NCI-H187 (cell line): Measurements from ENCODE around the gene RPUSD1.

Source experiments
- DNase-seq, 2 experiments: peaks; one replicate each; lab custom pipeline; 2025; lab: John Stamatoyannopoulos, UW

The RPUSD1 gene

DNA sequence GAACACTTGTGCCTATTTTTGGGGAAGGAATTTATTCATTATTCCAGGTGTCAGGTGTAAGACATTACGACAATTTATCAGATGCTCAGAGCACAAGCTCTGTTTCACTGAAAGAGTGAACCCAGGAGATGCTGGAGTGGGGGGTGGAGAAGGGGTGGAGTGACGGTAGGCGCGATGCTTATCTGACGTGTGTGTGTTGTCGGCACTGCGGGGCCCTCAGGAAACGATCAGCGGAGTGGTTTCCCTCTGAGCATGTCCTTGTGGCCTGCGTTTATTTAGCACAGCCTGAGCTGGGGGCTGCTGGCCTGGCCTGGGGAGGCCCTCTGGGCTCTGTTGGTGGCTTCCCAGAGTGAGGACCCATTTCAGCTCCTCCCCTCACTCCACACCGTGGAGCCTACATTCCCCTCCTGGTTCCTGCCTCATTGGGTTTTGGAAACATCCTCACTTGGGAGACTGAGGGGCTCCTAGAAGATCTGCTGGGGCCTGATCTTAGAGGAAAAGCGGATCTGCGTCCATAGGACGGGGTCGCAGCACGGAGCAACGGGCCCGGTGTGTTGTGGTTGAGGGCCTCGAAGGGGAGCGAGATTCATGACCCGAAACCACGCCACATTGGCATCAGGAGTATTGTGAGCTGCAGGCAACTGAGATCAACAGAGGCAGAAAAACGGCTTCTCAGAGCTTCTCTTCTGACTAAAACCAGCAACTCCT is 31.3 kb upstream of the RPUSD1 start:
- DNase-seq, result no peak

DNA sequence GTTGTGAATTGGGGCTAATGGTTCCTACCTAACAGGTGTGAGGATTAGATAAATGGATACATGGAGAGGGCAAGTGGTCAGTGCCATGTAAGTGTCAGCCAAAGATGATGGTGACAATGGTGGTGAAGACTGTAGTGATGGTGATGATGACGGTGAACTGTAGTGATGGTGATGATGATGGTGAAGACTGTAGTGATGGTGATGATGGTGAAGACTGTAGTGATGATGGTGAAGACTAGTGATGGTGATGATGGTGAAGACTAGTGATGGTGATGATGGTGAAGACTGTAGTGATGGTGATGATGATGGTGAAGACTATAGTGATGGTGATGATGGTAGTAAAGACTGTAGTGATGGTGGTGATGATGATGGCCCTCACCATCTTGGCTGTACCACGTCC is 30.4 kb upstream of the RPUSD1 start:
- no peak for DNase-seq

DNA sequence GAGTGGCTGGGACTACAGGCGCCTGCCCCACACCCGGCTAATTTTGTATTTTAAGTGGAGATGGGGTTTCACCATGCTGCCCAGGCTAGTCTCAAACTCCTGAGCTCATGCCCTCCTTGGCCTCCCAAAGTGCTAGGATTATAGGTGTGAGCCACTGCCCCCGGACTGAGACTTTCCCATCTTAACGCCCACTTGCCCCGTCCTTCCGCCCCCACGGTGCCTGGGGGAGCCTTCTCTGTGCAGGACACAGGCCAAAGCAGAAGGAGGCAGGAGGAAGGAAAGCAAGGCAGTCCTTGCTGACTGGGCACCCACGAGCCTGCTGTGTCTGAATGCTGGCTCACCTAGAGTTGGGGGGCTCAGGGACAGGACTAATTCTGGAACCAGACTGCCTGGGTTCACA is 30.0 kb upstream of the RPUSD1 start:
- DNase-seq, result no peak

DNA sequence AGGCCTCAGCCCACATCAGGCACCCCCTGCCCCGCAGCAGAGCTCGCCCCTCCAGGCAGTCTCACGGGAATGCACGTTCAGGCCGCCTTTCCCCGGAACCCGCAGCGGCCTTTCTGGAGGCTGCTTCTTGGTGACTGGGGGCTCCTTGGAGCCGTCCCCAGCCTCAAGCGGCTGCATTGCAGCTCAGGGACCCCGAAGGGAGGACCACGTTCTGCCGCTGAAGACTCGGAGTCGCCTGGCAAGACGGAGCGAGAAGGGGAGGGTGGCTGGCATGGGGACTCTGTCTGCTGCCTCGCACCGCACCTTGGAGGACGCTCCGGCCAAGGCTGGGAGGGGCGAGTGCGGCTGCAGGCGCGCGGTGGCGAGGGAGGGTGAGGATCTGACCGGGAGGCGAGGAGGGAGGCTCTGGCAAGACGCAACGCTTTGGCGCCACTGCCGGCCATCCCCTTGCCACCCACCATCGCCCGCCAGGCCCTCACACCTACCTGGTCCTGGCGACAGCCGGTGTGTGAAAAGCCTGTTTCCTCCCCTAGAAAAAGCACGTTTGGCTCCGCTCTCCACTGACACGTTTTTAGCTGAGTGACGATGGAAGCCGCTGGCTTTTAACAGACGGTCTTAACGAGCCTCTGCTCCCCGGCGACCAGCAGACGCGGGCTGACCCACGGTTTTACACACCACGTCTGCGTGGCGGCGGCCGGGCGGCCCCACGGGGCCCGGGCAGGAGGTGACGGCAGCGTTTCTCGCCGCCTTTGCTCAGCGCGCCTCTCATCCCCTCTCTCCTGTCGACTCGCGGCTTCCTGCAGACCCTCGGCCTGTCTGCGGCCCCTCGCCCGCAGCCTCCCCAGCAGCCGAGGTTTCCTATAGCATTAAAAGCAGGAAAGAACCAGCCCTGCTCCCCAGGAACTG is 29.1 kb upstream of the RPUSD1 start:
- DNase-seq, result no peak

DNA sequence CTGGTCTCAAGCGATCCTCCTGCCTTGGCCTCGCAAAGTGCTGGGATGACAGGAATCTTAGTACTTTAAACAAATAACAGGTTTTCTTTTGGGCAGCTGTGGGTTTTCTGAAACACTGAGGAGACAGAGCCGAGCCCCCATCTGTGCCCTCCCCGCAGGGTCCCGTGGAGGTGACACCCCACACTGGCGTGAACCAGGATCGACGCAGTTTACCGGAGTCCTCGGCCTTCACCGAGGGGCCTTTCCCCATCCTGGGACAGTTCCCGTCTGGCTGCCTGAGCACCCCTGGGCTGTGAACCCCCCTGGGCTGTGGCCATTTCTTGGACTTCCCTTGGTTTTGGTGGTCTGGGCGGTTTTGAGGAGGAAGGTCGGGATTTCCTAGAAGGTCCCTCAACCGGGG is 27.7 kb upstream of the RPUSD1 start:
- no peak for DNase-seq

DNA sequence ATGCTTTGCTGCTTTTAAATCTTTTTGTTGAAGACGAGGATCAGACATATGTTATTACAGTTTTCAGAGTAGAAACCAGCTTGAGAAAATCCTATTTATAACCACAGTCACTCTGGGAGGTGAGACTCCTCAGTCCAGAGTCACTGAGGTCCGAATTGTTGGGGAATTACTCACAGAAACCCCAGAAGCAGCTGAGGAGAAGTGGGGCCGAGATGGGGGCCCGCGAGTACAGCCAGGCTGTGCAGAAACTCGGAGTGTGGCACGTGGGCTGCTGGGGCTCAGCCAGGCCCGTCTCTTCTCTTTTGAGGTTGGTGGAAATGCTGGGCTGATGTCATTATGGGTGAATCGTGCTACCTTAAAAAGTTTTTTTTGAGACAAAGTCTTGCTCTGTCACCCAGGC is 26.8 kb upstream of the RPUSD1 start:
- no peak for DNase-seq

DNA sequence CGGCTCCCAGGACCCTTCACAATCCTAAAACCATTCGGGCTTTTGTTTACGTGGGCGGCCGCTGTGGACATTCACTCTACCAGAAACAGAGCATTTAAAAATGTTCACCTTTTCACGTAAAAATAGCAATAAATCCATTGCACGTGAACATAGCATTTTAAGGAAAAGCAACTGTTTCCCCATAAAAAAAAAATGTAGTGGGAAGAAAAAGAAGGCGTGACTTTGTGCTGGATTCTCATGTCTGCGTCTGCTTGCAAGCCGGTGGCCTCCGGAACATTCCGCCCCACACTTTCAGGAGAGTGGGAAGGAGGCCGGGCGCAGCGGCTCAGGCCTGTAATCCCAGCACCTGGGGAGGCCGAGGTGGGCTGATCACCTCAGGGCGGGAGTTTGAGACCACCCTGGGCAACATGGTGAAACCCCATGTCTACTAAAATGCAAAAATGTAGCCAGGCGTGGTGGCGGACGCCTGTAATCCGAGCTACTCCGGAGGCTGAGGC is 25.8 kb upstream of the RPUSD1 start:
- DNase-seq, result no peak

DNA sequence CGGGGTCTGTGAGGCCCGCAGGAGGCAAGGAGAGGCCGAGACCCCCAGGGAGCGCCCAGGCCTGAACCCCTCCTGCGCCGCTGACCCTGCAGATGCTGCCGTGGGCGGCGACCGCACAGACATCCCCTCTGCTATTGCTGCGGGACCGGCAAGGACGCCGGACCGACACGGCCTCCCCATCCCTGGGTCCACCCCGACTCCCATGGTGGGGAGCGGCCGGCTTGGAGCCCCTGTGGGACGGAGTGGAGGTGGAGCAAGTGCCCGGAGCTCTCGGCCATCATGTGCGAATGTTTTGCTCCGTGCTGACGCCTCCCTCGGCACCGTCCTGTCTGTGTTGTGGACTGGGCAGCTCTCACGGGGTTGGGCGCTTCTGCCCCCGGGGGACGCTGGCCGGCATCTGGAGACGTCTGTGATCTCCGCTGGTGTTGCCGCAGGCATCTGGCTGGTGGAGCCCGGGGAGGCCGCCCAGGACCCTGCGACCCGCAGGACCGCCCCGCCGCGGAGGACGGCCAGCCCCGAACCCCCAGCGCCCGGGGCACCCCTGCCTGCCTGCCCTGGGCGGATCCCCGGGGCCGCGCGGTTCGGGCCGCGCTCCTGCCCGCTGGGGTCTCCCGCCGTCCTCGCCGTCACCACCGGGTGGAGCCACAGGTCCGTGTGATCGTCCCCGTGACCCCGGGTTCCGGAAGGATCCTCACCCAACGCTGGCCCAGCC is 25.2 kb upstream of the RPUSD1 start:
- DNase-seq, result no peak

DNA sequence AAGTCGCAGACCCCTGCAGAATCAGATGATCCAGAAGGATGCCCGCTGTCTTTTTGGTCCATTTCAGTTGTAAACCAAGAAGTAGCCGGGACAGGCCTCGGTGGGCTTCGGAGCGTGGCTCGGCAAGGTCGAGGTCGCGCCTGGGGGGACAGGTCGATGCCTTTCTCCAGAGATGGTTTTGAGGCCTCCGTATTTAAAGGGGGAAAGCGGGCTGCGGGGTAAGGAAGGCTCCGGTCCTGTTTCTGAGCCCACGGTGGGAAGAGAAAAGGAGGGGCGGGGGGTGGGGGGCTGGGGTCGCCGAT is 19.9 kb upstream of the RPUSD1 start:
- DNase-seq, result no peak

DNA sequence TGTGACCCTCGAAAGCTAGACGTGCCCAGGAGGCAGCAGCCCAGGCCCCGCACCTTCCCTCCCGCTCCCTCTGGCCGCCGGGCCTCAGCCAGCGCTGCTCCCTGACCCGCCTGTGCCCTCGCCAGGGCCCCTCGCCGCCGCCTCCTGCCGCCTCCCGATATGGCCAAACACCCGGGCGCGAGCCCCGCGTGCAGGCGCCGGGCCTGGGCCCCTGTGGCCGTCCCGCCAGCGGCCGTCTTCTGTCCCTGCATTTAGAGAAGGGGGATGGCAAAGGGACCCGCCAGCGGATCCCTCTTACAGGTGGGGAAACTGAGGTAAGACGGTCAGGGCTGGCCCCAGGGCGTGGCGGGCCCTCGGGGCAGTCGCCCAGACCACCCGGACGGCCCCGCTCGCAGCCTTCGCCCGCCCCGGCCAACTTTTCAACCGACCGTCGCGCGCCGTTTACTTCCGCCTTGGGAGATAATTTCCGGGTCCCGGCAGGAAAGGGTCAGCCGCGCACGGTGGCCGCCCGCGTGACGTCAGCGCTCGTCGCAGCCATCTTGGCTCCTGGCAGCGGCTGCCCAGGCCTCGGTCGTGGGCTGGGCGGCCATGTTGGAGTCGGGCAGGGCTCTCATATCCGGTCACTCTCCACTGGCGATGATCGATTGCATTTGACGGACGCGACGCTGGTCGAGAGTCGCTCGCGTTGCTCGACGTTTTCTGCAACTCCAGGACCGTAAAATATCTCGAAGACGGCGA is 19.3 kb upstream of the RPUSD1 start:
- DNase-seq, result peak; percentile 82 to 95

DNA sequence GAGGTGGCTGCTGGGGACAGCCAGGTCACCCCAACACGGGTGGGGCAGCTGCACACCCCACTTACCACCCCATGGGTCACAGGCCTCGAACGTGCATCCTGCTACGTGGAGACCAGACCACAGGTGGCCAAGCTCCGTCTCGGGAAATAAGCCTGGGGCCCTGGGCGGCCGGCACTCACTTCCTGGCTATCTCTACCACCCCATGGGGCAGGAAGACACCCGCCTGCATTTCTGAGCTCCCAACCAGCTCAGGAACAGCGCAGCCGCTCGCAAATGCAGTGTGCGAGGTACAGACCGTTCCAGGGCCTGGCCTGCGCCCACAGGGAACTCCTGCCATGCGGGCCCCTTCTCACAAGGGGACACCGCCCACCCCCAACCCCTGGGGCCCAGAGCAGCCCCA is 17.3 kb upstream of the RPUSD1 start:
- no peak for DNase-seq

DNA sequence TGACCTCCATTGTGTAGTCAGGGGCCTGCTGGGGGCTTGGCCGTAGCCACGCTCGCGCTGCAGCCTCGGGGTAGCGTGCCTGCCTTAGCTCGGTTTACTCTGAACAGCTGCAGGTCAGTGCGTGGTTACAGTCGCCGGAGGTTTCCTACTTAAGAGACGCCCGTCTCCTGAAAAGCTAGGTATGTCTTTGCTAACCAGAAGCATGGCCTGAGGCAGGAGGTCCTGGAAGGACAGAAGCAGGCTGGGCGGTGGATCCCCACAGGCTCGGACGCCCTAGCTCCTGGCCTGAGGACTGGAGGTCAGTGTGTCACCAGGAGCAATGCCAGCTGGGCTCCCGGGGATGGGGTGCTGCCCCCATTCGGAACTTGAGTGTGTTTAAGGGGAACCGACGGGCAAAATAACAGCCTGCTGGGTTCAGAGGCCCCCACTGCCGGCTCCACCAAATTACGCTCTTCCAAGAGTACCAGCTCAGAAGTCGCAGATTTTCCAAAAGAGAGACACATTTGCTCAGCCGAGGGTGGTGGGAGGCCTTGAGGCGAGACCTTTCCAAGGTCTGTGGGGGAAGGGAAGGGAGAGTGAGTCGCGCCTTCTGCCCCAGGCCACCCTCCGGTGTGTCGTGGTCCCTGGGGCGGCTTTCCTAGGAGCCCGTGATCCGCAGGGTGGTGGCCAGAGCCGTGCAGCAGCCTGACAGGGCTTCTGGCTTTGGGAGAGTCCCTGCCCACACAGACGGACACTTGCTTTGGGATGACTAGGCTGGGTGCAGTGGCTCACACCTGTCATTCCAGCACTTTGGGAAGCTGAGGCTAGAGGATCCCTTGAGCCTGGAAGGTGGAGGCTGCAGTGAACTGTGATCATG is 16.2 kb upstream of the RPUSD1 start:
- DNase-seq, result no peak

DNA sequence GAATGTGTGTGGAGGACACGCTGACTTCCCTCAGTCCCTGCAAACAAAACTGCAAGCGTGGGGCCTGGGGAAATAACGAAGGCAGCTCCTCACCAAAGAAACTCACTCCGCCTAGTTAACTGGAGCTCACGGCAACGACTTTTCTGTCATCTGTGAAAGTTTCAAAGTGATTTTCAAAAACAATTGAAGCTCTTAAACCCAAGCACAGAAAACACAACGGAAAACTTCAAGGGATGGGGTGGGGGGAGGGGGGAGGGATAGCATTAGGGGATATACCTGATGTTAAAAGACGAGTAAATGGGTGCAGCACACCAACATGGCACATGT is 15.5 kb upstream of the RPUSD1 start:
- DNase-seq, result no peak

DNA sequence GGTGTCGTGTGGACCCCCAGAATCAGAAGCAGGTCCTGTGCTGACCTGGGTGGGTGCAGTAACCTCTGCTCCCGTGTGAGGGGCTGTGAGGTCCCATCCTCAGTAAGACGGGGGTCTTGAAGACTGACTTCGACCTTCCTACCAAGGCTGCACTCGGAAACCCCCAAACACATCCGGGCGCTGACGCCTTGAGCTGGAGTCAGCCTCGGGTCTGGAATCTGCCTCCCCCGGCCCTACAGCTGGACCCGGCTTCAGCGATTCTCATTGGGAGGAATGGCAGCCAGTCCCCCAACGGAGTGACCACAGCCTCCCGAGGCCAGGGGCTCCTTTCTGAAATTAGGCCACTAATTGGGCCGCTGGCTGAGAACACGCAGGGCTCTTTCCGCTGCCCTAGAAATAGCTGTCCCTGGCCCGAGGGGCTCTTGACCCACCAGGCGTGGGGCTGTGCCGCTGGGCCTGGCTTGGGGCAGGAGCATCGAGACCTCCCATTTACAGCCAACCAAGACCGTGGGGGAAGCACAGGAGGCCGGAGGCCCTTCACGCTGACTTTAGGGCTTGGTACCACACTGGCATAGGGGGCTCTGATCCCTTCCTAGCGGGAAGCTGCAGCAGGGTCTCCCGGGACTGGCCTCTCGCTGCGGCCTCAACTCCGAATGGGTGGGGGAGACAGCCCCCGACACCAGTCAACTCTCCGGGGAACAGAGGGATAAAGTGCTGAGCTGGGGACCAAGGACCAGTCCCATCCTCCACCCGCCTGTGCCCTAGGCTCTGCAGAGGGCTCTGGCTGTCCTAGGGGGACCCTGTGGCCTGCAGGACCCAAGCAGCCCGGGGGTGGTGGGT is 15.0 kb upstream of the RPUSD1 start:
- DNase-seq, result no peak

DNA sequence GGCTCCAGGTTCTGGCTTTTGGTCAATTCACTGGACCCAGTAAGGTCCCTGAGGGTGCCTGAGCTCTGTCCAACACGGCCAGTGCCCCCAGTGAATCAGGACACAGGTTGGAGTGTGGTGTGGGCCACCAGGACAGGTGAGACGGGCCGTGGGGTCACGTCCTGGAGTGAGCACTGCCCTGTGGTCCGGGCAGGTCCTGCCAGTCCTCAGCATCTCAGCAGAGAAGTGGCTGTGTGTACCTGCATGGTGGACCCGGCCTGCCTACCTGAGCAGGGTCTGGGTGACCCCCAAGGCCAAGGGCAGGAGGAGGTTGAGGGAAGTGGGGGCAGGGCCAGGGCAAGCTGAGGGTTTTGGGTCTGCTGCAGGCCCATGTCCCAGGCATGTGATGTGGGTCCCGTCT is 14.3 kb upstream of the RPUSD1 start:
- DNase-seq, result no peak

DNA sequence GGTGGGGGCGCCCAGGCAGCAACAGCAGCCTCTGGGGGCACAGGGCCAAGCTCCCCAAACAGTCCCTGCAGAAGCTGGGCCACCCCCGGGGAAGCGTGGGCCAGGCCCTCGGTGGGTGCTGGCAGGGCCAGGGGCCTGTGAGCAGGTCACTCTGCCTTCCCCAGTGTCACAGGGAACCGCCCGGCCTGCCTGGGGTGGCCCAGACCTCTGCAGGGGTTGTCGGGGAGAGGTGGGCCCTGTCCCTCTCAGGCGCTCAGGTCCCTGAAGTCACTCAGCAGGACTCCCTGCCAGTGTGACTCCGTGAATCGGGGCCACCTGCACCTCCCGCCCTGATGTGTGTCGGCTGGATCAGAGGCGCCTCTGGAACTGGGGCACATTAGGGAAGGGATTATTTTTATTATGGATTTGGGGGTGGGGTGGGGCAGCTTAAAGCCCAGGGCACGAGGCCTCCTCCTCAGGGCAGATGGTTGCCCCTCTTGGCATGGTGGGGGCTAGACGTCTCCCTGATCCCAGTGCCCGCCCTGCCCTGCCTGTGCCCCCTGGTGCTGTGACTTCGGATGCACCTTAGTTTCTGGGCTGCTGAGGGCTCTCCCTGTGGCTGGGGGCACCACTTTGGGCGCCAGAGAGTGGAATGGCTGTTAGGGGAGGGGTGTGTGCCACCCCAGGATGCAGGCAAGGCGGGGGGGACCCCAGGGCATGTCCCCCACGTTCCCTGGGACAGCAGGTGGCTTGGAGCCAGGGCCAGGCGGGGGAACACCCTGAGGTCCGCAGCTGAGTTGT is 13.6 kb upstream of the RPUSD1 start:
- DNase-seq, result no peak

DNA sequence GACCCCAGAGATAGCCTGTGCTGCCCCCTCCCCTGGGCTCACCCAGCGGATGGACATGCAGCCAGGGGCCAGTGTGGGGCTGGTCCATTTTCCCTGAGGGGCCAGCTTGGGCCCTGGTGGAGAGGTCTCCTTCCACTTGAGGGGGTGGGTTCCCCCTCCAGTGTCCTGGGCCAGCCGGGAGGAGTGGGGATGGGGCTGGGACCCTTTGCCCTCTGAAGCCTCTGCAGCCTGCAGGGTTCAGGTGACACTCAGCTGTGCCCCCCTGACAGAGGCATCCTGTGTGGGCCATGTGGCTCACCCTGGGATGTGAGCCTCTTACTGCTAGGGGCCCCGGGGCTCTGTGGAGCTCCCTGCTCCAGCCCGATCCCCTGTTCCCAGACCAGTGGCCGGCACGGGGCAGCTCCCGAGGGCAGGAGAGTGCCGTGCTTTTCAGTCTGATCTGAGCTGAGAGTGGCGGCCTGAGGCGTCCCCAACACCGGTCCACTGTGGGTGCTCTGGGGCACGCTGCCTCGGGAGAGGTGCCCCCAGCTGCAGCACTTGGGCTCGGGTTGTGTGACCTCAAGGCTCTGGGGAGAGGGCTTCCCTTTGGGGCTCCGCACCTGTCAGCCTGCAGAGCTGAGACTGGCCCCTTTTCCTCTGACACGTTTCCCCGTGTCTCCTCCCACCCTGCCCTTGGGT is 12.8 kb upstream of the RPUSD1 start:
- no peak for DNase-seq

DNA sequence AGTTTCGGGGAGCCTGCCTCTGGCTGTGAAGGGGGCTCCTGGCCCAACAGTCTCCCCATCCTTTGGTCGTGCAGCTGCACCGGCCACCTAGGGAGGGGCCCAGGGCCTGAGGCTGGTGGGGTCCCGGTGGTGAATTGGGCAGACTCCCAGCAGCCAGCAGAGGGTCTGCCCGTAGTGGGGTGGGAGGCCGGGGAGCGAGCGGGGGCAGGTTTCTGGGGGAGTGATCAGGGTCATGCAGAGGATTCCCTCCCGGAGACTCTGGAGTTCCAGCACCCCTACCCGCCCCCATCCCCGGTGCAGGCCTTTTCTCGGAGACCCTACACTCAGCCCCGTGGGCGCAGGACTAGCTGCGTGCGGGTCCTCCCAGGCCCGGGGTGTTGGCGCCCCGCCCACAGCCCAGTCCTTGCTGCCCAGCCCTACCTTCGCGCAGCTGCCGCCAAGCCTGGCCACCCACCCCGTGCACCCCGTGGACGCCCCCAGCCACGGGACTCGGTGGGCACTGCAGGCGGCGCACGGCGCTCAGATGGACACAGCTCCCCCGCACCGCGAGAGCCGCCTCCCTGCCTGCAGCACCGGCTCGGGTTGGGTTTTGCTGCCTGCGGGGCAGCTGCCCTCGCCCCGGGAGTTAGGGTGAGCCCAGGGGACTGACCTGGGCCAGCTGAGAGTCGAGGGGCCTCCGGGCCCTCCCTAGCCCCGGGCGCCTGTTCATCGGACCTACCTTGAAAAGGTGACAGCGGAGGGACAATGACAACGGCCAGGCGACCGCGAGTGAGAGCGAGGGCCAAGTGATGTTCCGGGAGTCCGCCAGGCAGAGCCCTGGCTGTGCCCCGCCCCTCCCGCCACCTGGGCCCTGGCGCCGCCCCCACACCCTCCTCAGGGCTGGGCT is 12.0 kb upstream of the RPUSD1 start, which contains the start of gene GNG13:
TSS of gene GNG13 (minus strand) at position 787 of the 886 bp plus-strand sequence. CDS start 1,657 bp downstream, outside the sequence.
- no peak for DNase-seq
